SK-N-SH treated with all-trans-retinoic acid at 6 μM for 48 hours (cell line): ENCODE results near the gene EP400.

ENCODE experiments used
- ARNTL ChIP-seq: fragments of 450-650 bp; formaldehyde crosslinking; IDR thresholded peaks from 2 replicates; pipeline ENCODE4 v1.5.0; 2020; ENCODE audit warnings: low read depth, mild to moderate bottlenecking, moderate library complexity, borderline replicate concordance
- OSR1 ChIP-seq: fragments of 250-450 bp; sonication (Bioruptor Pico); IDR thresholded peaks from 2 replicates; pipeline ENCODE4 v1.8.0; 2022; ENCODE audit warnings: moderate library complexity, mild to moderate bottlenecking, inconsistent platforms
- RARB ChIP-seq: fragments of 250-450 bp; sonication (Bioruptor Pico); IDR thresholded peaks from 2 replicates; pipeline ENCODE4 v1.8.0; 2021; ENCODE audit warnings: mild to moderate bottlenecking, moderate library complexity
- SNAI2 ChIP-seq: fragments of 250-450 bp; sonication (Bioruptor Pico); IDR thresholded peaks from 2 replicates; pipeline ENCODE4 v1.5.0; 2020; ENCODE audit warnings: mild to moderate bottlenecking, moderate library complexity
- ZC3H10 ChIP-seq: fragments of 250-450 bp; sonication (Bioruptor Pico); IDR thresholded peaks from 2 replicates; pipeline ENCODE4 v1.5.1; 2021; ENCODE audit warnings: mild to moderate bottlenecking, moderate library complexity
- ZNF8 ChIP-seq: fragments of 450-650 bp; formaldehyde crosslinking; IDR thresholded peaks from 2 replicates; pipeline ENCODE4 v1.5.0; 2020; ENCODE audit warnings: mild to moderate bottlenecking, moderate library complexity
- TF ChIP-seq, protein P1 (sequence below): fragments of 250-450 bp; sonication (Bioruptor Pico); IDR thresholded peaks from 2 replicates; pipeline ENCODE4 v1.8.0; 2021; ENCODE audit warnings: low read depth, mild to moderate bottlenecking, moderate library complexity, borderline replicate concordance
- TF ChIP-seq, protein P2 (sequence below): fragments of 250-450 bp; sonication (Bioruptor Pico); IDR thresholded peaks from 2 replicates; pipeline ENCODE4 v1.8.0; 2020; ENCODE audit warnings: mild to moderate bottlenecking, moderate library complexity, borderline replicate concordance

- TF ChIP-seq OSR1 (CRISPR knock-in tag) (no peak), RARB (CRISPR knock-in tag) (no peak), ARNTL (no peak), ZNF8 (CRISPR knock-in tag) (no peak), ZC3H10 (CRISPR knock-in tag) (no peak), SNAI2 (CRISPR knock-in tag) (no peak)
- TF ChIP-seq, protein P1, sequence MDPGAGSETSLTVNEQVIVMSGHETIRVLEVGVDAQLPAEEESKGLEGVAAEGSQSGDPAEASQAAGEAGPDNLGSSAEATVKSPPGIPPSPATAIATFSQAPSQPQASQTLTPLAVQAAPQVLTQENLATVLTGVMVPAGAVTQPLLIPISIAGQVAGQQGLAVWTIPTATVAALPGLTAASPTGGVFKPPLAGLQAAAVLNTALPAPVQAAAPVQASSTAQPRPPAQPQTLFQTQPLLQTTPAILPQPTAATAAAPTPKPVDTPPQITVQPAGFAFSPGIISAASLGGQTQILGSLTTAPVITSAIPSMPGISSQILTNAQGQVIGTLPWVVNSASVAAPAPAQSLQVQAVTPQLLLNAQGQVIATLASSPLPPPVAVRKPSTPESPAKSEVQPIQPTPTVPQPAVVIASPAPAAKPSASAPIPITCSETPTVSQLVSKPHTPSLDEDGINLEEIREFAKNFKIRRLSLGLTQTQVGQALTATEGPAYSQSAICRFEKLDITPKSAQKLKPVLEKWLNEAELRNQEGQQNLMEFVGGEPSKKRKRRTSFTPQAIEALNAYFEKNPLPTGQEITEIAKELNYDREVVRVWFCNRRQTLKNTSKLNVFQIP: no peak
- TF ChIP-seq, protein P2, sequence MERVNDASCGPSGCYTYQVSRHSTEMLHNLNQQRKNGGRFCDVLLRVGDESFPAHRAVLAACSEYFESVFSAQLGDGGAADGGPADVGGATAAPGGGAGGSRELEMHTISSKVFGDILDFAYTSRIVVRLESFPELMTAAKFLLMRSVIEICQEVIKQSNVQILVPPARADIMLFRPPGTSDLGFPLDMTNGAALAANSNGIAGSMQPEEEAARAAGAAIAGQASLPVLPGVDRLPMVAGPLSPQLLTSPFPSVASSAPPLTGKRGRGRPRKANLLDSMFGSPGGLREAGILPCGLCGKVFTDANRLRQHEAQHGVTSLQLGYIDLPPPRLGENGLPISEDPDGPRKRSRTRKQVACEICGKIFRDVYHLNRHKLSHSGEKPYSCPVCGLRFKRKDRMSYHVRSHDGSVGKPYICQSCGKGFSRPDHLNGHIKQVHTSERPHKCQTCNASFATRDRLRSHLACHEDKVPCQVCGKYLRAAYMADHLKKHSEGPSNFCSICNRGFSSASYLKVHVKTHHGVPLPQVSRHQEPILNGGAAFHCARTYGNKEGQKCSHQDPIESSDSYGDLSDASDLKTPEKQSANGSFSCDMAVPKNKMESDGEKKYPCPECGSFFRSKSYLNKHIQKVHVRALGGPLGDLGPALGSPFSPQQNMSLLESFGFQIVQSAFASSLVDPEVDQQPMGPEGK: no peak
These were observed 157.2 kb downstream of the EP400 start for GRCh38 chr12:132106921-132107320.
